ENCODE results near the gene FXYD6.

- TF ChIP-seq, protein P1, sequence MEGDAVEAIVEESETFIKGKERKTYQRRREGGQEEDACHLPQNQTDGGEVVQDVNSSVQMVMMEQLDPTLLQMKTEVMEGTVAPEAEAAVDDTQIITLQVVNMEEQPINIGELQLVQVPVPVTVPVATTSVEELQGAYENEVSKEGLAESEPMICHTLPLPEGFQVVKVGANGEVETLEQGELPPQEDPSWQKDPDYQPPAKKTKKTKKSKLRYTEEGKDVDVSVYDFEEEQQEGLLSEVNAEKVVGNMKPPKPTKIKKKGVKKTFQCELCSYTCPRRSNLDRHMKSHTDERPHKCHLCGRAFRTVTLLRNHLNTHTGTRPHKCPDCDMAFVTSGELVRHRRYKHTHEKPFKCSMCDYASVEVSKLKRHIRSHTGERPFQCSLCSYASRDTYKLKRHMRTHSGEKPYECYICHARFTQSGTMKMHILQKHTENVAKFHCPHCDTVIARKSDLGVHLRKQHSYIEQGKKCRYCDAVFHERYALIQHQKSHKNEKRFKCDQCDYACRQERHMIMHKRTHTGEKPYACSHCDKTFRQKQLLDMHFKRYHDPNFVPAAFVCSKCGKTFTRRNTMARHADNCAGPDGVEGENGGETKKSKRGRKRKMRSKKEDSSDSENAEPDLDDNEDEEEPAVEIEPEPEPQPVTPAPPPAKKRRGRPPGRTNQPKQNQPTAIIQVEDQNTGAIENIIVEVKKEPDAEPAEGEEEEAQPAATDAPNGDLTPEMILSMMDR (IDR thresholded peaks at IDR 0.05; ENCODE audit: insufficient read depth, low read length), result no peak
- TF ChIP-seq POLR2AphosphoS5 (IDR thresholded peaks at IDR 0.05; ENCODE audit: low read depth) (no peak), GABPA (IDR thresholded peaks at IDR 0.05; ENCODE audit: low read depth) (no peak)
Observed at GRCh38 chr11:117921893-117922292, 45.4 kb upstream of the FXYD6 start.
